Activated CD8-positive, alpha-beta memory T cell treated with anti-CD3 and anti-CD28 coated beads for 1 hour (primary cell): ENCODE data around the gene PMPCA.
"Not testable (repeated sequence)": the region's sequence is repeated elsewhere in the genome, so short reads cannot be mapped to it uniquely, and the experiment has no call there.

Experiments
- DNase-seq, 2 donors: peaks; one replicate each; pipeline ENCODE4 v3.0.0-alpha.2; 2020; ENCODE audit warnings: low read depth in 1 of 2; ENCODE audit errors: extremely low read depth in 1 of 2

Gene PMPCA

GRCh38 chr9:136407911-136408310 lies 2.5 kb upstream of the PMPCA start:
- DNase-seq, result no peak

DNA sequence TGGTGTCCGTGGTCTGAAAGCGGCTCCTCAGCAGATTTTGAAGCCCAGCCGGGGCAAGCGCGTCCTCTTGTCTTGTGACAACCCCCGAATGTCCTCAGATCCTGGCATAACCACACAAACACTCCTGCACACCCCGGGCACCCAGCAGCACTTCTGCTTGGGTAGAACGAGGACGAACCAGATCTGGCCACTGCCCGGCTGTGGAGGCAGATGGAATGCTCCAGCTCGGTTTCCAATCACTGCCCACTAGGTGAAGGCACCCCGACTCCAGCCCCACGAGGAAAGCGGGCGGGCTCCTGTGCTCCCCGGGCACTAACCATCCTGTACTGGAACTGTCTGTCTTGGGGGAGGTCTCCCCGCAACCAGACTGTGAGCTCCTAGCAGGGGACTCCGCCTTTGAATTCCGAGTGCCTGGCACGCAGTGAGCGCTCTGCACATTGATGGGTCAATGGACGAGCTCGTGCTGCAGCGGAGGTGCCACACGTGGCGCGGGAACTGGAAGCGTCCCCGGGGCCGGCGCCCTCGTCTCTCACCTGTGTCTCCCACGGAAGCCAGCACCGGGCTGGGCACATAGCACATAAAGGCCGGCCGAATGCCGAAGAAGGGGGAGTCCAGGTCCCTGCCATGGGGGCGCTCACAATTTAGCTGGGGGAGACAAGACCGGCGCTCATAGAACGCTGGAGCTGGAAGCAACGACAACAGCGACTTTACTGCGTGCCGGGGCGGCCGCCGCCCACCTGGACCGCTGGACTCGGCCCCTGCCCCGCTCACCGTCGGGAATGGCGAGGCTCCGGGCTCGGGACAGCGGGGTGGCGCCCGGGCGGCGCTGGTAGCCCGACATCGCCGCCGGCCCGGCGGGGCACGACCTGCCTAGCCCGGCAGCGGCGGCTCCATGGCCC lies 652 bp upstream of the PMPCA start:
- no peak for DNase-seq

- no peak for DNase-seq
These were observed 920 bp downstream of the PMPCA start for GRCh38 chr9:136411378-136411777.

DNA sequence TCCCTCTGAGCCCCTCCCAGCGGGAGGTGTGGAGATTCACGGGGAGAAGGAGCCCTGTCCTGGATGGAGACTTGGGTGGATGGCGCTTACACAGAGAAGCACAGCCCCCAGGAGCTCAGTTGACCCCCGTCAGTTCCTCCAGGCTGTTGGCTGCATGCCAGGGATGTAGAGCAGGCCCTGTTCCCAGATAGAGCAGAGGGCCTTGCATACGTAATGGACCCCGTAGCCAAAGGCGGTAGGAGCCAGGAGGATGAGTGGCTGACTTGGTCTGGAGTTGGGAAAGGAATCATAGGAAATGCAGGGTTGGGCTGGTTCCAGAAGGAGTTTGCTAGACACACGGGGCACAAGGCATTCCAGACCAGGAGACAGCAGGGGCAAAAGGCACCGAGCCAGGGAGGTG lies 2.5 kb downstream of the PMPCA start:
- DNase-seq, result no peak

- DNase-seq, result no peak
These were observed 6.0 kb downstream of the PMPCA start for GRCh38 chr9:136416427-136416826.

DNA sequence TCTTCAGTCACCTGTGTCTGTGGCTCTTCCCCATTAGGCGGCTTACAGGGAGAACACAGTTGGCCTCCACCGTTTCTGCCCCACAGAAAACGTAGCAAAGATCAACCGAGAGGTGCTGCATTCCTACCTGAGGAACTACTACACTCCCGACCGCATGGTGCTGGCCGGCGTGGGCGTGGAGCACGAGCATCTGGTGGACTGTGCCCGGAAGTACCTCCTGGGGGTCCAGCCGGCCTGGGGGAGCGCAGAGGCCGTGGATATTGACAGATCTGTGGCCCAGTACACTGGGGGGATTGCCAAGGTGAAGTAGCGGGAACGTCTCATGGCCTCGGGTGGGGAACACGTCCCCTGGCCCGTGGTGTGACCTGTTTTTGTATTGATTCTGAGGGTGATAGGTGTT lies 6.5 kb downstream of the PMPCA start:
- no peak for DNase-seq

DNA sequence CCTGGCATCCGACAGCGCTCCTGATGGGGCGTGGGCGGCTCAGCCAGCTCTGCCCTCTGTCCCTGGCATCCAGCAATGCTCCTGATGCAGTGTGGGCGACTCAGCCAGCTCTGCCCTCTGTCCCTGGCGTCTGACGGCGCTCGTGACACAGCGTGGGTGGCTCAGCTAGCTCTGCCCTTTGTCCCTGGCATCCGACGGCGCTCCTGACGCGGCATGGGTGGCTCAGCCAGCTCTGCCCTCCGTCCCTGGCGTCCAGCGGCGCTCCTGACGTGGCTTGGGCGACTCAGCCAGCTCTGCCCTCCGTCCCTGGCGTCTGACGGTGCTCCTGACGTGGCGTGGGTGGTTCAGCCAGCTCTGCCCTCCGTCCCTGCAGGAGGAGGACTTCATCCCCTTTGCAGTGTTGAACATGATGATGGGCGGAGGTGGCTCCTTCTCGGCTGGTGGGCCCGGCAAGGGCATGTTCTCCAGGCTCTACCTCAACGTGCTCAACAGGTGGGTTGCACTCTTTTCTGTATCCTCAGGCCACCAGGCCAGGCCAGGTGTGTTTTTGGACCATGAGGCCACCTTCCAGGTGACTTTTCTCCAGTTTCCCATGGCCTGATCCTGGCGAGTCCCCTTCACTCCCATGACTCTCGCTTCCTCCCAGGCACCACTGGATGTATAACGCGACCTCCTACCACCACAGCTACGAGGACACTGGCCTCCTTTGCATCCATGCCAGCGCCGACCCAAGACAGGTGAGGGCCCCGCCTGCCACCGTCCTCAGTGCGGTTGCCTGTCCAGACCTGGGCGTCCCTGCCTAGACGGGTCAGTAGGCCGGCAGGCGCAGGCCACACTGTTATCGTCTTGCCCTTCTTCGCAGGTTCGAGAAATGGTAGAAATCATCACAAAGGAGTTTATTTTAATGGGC lies 8.0 kb downstream of the PMPCA start:
- no peak for DNase-seq

GRCh38 chr9:136419092-136419420 lies 8.6 kb downstream of the PMPCA start:
- no peak for DNase-seq

- DNase-seq, result no peak
These were observed 11.3 kb downstream of the PMPCA start for GRCh38 chr9:136421791-136422190.

DNA sequence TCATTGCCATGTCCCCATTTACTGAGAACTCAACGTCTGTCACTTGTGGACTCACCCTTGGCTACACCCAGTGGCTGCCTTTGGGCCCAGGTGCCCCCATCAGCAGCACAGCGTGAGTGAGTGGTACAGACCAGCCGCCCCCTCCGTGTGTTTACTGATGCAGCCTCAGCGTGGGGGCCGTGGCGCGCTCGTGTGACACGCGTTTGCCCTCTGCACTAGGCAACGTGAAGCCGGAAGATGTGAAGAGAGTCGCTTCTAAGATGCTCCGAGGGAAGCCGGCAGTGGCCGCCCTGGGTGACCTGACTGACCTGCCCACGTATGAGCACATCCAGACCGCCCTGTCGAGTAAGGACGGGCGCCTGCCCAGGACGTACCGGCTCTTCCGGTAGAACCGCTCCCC lies 12.4 kb downstream of the PMPCA start:
- no peak for DNase-seq

DNA sequence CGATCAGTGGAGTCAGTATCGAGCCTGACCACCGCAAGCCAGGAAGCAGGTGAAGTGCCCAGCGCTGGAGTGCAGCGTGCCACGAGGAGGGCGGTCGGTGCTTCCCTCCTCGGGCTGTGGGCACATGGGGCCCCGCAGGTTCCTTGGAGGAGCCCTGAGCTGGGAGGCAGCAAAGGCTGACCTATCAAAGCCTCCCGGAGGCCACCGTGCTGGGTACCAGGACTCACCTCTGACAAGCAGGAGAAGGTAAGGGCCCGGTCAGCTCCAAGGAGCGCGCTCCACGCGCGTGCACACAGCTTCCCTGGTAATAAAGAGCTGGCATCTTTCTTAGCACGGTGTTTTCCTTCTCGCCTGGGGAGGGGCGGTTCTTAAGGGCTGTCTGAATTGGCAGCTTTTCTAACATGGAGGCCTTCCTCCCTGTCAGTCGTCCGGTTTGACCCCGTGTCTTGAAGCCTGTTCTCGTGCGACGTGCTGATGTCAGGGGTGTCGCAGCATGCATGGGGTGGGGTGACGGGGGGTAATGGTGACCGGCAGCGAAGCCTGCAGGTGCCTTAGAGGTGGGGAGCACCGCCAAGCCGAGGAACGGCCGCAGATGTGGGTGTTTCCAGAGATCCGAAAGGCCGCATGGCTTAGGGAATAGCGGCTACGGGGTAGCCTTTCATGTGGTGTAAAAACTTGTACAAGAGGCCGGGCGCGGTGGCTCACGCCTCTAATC lies 13.1 kb downstream of the PMPCA start:
- no peak for DNase-seq

- no peak for DNase-seq
These were observed 14.4 kb downstream of the PMPCA start for GRCh38 chr9:136424750-136425362.

GRCh38 chr9:136425367-136425766 lies 14.9 kb downstream of the PMPCA start:
- not testable (repeated sequence) for DNase-seq

GRCh38 chr9:136426787-136427186 lies 16.3 kb downstream of the PMPCA start:
- DNase-seq, result no peak

GRCh38 chr9:136429075-136429628 lies 18.7 kb downstream of the PMPCA start:
- no peak for DNase-seq

GRCh38 chr9:136429683-136430491 lies 19.4 kb downstream of the PMPCA start:
- DNase-seq, result no peak

DNA sequence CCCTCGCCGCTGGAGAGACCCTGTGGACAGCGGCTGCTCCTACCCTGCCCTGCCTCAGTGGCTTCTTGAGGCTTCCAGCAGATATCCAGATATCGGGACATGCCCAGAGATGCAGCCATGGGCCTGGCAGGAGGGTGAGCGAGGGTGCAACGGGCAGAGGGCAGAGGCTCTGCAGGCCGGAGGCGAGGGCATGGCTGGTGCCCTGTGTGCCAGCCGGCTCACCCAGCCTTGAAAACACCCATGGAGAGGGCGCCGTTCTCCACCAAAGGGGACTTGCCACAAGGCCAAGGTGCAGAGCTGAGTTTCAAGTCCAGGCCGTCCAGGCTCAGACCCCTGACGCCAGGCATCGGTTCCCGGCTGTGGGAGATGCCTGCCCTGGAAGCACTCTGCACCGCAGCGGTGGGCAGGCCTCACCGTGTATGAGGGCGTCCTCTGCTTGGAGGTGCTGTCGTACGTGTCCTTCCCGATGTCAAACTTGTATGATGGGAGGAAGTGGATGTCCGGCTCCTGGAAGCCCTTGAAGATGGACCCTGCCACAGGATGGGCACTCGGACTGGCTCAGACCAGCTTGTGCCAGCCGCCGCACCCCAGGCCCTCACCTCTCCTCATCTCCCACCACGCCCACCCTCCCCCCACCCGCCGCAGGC lies 20.3 kb downstream of the PMPCA start:
- no peak for DNase-seq

DNA sequence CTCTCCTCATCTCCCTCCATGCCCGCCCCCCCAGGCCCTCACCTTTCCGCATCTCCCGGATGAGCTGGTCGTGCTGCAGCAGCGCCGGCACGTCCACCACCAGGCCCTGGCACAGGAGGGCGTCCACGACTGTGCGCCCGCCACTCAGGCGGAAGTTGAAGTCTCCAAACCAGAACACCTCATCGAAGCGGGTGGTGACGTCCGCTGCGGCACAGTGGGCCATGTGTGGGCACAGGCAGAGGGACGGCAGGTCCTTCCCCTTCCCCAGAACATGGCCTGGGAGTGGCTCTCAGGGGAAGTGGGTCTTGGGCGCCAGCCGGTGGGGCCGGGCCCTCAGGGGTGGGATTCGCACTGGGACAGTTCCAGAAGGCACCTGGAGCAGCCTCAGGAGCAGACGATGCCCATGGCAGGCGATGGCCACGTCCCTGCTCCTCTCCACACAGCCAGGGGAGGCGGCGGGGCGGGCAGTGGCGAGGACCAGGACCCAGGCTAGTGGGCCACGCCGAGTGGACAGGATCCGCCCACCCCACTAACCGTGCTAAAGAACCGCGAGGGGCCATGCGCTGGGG lies 21.4 kb downstream of the PMPCA start:
- no peak for DNase-seq

DNA sequence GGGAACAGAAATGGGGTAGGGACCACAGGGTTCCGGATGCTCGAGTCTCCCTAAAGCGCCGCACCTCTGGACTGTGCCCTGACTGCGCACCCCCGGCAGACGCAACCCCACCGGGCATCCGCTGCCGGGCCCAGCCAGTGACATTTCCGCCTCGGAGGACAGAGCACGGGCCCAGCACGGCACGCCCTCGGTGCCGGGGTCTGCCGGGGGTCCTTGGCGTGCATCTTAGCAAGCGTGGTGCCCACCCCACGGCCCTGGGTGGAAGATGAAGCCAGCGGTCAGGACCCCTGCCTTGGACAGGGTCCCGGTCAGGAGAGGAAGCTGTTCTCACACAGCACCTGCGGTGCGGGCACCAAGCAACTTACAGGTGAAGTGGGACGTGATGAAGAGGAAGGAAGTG lies 22.1 kb downstream of the PMPCA start:
- DNase-seq, result no peak
